ENCODE data around the gene LHFPL3.

LHFPL3 gene

GRCh38 chr7:104852386-104852785 lies 524.0 kb downstream of the LHFPL3 start:
- no peak for DNase-seq

GRCh38 chr7:104855861-104856260 lies 527.5 kb downstream of the LHFPL3 start:
- no peak for DNase-seq

GRCh38 chr7:104857458-104858425 lies 529.3 kb downstream of the LHFPL3 start:
- DNase-seq = no peak

DNA sequence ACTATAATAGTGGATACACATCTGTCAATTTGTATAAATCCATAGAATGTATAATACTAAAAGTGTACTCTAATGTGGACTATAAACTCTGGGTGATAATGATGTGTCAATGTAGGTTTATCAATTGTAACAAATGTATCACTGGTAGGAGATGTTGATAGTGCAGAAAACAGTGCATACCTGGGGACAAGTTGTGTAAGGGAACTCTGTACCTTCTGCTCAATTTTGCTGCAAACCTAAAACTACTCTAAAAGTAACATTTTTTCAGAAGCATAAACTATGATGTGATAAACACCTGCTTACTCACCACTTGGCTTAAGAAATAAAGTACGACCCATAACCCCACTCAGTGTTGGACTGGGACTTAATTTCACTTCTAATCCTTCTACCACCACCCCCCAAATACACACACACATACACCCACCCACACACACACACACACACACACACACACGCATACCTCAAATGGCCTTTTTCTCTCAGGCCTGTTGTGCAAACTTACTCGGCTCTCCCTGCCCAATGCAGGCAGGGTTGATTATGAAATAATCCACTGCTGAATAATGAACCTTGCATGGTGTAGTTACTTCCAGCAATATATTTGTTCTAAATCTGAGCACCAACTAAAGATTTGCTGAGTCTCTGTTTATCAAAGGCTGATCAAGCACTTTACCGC lies 531.5 kb downstream of the LHFPL3 start:
- DNase-seq = no peak

- DNase-seq = no peak
Measured at GRCh38 chr7:104861729-104862390, 533.5 kb downstream of the LHFPL3 start.

DNA sequence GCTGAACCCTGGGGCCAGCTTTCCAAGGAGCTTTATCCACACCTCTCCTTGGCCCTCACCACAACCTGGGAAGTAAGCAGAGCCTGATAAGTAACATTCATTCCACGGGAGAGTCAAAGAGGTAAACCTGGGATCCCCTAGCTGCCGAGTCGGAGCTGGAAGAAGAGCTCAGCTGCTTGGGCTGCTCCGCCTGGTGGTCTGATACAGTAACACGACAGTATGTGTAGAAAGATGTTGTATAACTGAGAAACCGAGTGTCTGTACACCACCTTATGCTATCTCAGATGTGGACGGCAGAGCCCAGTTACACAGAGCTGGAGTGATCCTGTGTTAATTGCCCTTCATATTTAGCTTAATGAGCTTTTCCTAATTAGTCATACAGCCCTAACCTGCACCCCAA lies 534.3 kb downstream of the LHFPL3 start:
- no peak for DNase-seq

GRCh38 chr7:104873401-104873800 lies 545.0 kb downstream of the LHFPL3 start:
- DNase-seq = no peak

- DNase-seq = no peak
Measured at GRCh38 chr7:104878577-104878976, 550.2 kb downstream of the LHFPL3 start.

DNA sequence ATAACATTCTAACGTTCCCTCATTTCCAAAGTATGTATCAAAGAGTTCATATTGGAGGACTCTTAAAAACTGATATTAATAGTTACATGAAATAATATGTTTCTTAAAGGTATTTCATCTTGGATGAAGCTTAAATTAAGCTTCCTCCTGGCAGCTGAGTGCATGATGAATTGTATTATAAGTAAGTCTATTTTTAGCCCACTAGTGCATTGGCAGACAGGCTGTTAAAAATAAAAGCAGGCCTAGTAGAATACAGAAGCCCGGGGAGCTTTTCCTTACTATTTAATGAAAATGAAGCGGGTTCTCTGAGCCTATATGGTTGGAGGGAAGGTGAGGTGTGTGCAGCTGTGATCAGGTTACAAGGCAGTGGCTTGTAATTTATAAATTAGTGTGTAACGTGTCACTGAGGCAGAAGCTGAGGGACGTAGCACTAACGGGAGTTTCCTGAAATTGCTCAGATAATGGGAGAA lies 554.9 kb downstream of the LHFPL3 start:
- no peak for DNase-seq

DNA sequence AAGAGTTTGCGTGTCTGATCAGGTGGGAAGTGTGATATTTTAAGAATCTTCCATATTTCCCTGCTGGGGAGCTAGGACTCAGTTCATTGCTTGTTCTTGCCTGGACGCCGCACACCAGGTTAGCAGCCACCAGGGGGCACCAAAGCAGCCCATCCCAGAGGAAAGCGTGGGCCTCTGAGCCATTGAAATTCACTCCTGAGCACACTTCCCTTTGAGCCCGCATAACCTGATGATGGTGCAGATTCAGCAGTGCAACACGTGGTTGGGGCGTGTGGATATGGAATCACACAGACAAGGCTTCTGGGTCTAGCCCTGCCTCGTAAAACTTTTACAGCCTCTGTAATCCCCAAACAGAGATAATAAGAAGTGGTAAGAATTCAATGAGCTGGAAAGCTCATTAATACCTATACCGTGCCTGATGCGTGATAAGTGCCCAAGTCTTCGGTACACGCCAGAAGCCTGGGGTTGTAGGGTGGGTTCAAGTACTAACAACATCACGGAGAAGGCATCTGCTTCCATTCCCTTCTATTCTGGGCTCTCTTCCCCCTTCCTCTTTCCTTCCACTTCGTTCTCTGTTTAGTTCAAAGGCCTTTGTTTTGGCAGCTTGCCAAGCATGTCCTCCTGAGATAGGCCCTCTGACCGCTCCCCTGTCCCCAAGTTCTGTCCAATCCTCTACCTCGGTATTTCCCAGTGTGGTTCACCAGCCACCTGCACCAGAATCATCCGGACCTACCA lies 555.5 kb downstream of the LHFPL3 start:
- peak; percentile 91 for DNase-seq

- DNase-seq = no peak
Measured at GRCh38 chr7:104886651-104887050, 558.2 kb downstream of the LHFPL3 start.

DNA sequence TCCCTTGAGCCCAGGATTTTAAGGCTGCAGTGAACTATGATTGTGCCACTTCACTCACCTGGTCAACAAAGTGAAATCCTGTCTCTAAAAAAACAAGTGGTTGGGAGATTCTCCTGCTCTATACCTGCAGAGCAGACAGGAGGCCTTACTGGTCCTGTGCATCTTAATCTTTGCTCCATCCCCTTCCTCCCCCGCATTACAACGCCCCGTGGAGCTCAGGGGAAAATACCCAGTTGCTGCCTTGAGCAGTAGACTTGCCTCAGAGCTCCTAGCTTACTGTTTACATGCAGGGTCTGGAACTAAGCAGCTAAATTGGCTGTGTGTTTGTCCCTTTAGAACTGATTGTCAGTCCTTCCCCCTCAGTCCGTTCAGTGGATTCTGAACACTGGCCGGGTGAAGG lies 561.8 kb downstream of the LHFPL3 start:
- DNase-seq = no peak

- DNase-seq = peak; percentile 25
Measured at GRCh38 chr7:104891949-104892348, 563.5 kb downstream of the LHFPL3 start.

- DNase-seq = no peak
Measured at GRCh38 chr7:104894314-104894713, 565.9 kb downstream of the LHFPL3 start.

GRCh38 chr7:104894726-104895521 lies 566.5 kb downstream of the LHFPL3 start:
- no peak for DNase-seq

DNA sequence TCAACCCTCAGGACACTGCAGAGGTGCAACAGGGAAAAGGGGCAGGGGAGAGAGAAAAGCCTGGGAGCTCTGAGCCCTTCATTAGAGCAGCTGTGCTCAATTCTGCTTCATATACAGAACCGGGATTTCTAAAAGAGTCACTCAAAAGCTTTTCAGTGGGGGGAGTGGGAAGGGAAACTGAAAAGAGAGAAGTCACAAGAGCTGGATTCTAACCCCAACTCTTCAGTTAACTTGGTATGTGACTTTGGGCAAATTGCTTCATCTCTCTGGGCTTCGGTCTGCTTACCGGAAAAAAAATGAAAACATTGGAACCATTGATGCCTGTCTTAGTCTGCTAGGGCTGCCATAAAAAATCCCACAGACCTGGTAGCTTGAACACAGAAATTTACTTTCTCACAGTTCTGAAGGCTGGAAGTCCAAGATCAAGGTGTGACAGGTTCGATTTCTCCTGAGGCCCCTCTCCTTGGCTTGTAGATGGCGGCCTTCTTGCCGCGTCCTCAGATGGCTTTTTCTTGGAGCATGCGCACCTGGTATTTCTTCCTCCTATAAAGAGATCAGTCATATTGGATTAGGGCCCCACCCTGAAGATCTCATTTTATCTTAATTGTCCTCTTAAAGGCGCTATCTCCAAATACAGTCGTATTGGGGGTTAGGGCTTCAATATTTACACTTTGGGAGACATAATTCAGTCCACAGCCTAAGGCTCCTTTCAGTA lies 567.3 kb downstream of the LHFPL3 start:
- DNase-seq = peak; percentile 92

GRCh38 chr7:104898434-104898833 lies 570.0 kb downstream of the LHFPL3 start:
- no peak for DNase-seq

GRCh38 chr7:104900525-104901239 lies 572.3 kb downstream of the LHFPL3 start:
- no peak for DNase-seq

DNA sequence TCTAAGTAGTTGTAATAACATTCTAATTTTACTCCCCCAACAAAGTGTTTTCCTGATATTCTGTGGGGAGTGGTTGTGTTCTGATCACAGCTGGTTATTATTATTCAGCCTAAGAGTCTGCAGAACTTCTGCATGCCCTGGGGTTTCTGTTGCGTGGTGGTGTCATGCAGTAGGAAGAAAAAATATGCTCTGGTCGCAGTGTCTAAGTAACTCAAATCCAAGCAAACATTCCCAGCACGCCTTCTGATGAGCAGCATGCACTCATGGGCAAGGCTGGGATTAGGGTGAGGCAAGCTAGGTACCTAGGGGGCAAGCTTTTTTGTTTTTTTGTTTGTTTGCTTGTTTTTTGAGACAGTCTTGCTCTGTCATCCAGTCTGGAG lies 572.8 kb downstream of the LHFPL3 start:
- no peak for DNase-seq

- DNase-seq = no peak
Measured at GRCh38 chr7:104902183-104902582, 573.8 kb downstream of the LHFPL3 start.

GRCh38 chr7:104903044-104903443 lies 574.6 kb downstream of the LHFPL3 start:
- no peak for DNase-seq
